GM19239 (cell line): ENCODE results near the gene PLA2G3.
A peak's percentile ranks its signal among the peaks of the same experiment; 100 is the strongest.

Experiments
- DNase-seq: peaks from one replicate; pipeline ENCODE4 v3.0.0; 2011; ENCODE audit warnings: low spot score; ENCODE audit not compliant: insufficient read length
- FAIRE-seq: peaks from 2 replicates; lab custom pipeline; 2011; peaks lifted over from hg19 to GRCh38; lab: Jason Lieb, UNC

Gene PLA2G3

DNA sequence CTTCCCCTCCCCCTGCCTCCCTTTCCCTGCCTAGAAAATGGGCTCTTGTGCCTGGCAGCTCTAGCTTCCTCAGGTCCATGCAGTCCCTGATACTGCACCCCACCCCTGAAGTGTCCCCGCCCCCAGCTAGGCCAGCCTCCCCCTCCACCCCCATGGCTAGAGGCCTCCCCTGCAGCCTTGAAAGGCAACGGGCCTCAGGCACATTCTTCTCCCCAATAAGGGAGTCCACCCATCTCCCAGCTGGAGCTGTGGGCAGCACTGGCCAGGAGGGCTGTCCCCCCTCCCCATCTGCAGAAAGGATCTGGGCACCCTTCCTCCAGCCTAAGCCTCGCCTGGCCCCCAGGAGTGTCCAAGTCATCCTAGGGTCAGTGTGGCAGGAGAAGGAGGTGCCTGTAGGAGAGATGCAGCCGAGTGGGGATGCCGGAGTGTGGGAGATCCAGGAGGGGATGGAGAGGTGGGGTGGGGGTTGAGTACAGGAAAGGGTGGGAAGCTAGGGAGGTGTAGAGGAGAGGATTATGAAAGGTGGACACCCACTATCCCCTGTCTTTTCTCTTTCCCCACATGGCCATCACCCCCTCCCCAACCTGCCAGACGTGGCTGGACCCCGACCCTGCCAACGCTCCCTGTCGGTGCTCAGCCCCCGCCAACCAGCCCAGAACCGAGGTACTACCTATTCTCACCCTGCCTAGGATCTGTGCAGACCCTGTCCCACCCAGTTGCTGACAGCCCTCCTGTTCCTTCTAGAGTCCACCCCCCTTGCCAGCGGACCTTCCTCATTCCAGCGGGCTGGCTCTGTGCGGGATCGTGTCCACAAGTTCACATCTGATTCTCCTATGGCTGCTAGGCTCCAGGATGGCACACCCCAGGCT lies 49.9 kb downstream of the PLA2G3 start:
- DNase-seq (peak; percentile 10), FAIRE-seq (no peak)

DNA sequence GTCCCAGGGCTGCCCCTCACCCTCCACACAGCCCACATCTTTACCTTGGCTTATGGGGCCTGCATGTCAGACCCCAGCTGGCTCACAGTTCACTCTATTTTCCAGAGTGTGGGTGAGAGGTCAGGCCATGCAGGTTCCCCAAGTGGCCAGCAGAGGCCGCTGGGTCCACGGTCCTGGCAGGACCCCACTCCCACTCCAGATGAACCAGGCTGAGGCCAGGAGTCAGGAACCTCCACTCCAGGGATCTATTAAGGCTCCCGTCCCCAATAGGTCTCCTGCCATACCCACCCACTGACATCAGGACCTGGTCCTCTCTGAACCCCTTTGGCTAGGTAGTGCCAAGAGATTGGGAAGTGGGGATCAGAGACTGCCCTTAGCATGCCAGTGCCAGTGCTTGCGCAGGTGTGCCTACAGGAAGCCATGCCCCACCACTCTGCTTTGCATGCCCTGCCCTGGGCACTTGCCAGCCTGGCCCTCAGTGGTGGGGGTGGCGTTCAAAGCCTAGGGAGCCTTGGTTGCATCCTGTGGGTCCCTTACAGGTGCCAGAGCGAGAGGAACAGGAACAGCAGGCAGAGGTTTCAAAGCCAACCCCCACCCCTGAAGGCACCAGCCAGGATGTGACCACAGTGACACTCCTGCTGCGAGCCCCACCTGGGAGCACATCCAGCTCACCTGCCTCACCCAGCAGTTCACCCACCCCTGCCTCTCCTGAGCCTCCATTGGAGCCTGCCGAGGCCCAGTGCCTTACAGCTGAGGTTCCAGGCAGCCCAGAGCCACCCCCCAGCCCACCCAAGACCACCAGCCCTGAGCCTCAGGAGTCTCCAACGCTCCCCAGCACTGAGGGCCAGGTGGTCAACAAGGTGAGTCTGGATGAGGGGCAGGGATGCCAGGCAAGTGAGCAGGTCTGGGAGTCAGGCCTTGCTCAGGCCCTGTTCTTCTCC lies 50.9 kb downstream of the PLA2G3 start:
- DNase-seq (peak; percentile 79), FAIRE-seq (peak; percentile 42)

DNA sequence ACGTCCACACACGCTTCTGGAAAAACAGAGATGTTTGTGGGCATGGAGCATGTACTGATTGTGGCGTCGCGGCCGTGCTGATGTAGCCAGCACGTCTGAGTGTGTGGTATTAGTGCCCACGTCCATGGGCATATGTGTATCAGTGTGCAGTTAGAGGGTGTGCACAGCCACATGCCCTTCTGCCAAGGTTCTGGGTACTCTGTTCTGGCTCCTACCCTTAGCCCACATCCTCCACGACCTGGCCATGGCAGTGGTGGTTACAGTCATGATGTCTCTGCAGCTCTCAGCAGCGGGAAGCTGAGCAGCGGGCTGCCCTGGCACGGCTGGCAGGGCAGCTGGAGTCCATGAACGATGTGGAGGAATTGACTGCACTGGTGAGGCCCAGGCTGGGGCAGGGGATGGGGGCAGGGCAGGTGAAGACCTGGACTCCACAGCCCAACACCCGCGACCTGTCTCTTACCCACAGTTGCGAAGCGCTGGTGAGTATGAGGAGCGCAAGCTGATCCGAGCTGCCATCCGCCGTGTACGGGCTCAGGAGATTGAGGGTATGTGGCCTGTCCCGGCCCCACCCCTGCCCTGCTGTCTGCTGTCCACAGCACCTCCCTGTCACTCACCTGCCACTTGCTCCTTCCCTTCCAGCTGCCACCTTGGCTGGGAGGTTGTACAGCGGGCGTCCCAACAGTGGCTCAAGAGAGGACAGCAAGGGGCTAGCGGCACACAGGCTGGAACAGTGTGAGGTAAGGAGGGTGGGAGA lies 51.9 kb downstream of the PLA2G3 start:
- FAIRE-seq (no peak), DNase-seq (peak; percentile 3)

DNA sequence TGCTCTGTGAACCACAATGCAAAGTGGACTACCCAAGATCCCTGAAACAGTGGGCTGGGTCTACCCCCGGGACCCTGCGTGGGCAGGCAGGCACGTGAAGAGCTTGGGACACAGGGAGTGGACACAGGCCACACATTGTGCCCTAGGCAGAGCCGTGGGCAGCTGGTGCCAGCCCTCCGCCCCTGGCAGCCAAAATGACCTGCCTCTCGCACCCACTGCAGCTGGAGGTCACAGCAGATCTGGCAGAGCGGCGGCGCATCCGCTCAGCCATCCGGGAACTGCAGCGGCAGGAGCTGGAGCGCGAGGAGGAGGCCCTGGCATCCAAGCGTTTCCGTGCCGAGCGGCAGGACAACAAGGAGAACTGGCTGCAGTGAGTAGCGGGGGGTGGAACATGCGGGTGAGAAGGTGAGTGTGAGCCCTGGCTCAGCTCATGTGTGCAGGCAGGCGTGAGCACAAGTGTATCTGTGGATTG lies 52.5 kb downstream of the PLA2G3 start:
- DNase-seq: no peak
- FAIRE-seq: no peak

DNA sequence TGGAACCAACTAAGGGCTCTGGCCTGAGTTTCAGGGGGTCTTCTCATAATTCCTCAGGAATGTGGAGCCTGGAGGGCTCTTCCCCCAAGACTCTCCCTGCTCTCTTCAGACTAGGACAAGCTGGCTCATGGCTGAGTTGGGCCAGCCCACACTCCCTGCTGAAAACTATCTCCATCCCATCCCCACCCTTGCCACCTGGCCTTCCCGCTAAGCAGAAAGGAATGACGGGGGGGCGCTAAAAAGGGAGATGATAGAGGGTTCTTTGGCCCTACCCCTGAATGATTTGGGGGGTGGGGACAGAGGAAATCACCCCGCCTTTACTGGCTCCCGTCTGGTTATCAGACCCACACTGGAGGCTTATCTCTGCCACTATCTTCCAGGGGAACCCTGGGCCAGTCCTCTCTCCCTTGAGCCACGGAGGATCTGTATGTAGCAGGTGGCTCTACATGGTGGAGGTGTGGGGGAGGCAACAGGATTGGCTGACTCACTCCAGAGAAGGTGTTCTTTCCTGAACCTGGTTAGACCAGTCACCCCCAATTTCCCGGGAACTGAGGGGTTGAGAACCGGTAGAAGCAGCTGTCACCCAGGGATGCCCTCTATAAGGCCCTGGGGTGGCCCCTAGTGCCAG lies 53.5 kb downstream of the PLA2G3 start:
- DNase-seq: peak; percentile 1
- FAIRE-seq: no peak

DNA sequence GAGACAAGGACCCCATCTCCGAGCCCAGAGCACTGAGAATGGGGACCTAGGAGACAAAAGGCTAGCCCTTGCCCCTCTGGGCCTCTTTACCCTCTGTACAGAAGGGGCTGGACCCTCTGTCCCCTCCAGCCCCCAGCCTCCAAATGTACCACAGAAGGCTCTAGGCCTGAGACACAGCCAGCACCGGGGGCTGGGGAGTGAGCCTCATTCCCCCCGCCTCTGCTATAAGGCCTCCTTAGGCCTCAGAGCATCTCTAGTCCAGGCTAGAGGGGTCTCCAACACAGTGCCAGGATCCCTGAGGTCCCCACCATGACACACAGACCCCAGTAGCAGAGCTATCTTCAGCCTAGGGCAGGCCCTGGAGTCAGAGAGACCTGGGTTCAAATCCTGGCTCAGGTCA lies 54.4 kb downstream of the PLA2G3 start:
- FAIRE-seq (no peak), DNase-seq (no peak)

DNA sequence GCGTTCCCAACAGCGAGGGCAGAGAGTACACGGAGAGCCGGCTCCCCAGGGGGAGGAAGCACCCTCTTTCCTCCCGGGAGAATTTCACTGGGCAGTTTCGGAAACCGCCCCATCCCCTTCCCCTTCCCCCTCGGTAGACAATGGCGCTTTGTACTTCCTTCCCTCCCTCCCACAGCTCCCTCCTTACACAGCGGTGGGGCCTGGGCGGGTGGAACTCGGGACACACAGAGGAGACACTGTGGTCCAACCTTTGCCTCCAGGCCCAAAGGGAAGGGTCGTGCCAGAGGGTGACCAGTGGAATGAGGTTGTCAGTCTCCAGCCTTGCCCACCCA lies 54.8 kb downstream of the PLA2G3 start:
- DNase-seq: peak; percentile 13

DNA sequence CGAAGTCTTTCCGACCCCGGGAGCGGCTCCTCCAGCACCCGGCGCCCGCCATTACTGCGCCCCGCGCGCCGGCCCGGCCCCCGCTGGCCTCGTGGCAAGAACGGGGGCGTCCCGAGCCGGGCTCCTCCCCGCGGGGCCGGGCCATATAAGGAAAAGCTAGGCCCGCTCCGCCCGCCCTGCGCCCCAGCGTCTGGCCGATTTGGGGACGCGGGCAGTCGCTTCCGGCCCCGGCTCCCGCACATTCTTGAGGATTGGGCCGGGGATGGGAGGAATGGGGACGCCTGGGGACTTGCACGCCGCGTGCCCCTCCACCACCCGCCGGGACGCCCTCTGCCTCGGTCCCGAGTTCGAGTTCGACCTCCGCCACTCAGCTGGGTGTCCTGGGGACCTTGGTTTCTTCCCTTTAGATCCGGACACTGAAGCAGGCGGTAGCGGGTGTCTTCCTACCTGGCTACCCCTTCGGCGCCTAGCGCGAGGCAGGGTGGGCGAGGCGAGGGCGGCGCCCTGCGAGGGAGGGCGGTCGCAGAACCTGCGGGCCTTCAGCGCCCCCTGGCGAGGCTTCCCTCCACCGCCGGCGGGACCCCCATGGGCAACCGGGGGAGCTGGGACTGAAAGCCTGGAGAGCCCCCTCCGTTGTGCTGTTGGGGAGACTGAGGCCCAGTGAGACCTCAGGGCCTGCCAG lies 55.4 kb downstream of the PLA2G3 start:
- DNase-seq (peak; percentile 92), FAIRE-seq (no peak)

More for the DNA sequence above, 54.8 kb downstream of the PLA2G3 start:
- FAIRE-seq: peak; percentile 48
